Tibial nerve (tissue), 3 donors: Measurements from ENCODE around the gene FBXL2.
A peak's percentile ranks its signal among the peaks of the same experiment; 100 is the strongest.

Experiments
- POLR2A ChIP-seq, 2 donors: fragments of 450-650 bp; IDR thresholded peaks; one replicate each; pipeline ENCODE4 v1.6.1; 2017; ENCODE audit warnings: antibody characterized with exemption in 2 of 2, mild to moderate bottlenecking in 2 of 2, moderate library complexity in 2 of 2
- TF ChIP-seq, protein P1 (sequence below), 5 experiments: fragments of 200-600 bp in 3 of 5; fragments of 450-650 bp in 2 of 5; sonication (generic) in 3 of 5; IDR thresholded peaks; one replicate each; pipeline ENCODE4 v1.5.1; 2016 to 2019; ENCODE audit warnings: antibody characterized with exemption in 5 of 5, mild to moderate bottlenecking in 3 of 5, moderate library complexity in 2 of 5

- TF ChIP-seq POLR2A (IDR thresholded peaks at IDR 0.05) = no peak
- TF ChIP-seq, protein P1, sequence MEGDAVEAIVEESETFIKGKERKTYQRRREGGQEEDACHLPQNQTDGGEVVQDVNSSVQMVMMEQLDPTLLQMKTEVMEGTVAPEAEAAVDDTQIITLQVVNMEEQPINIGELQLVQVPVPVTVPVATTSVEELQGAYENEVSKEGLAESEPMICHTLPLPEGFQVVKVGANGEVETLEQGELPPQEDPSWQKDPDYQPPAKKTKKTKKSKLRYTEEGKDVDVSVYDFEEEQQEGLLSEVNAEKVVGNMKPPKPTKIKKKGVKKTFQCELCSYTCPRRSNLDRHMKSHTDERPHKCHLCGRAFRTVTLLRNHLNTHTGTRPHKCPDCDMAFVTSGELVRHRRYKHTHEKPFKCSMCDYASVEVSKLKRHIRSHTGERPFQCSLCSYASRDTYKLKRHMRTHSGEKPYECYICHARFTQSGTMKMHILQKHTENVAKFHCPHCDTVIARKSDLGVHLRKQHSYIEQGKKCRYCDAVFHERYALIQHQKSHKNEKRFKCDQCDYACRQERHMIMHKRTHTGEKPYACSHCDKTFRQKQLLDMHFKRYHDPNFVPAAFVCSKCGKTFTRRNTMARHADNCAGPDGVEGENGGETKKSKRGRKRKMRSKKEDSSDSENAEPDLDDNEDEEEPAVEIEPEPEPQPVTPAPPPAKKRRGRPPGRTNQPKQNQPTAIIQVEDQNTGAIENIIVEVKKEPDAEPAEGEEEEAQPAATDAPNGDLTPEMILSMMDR (IDR thresholded peaks at IDR 0.05) = peak in 1 of 5 experiments; percentile 3
Observed at GRCh38 chr3:33373082-33373437, 95.8 kb downstream of the FBXL2 start.
